ENCODE results near the gene SLC5A1. TPM values are rescaled to one million over a fixed set of nuclear protein-coding genes. Genes with fewer than 3 reads are reported as not detected.

Gene SLC5A1
- not detected in 2 replicates for total RNA-seq (2014; rRNA removed; shearing (Covaris generic))

GRCh38 chr22:32042924-32043323, at the start of gene SLC5A1:
Gene SLC5A1 (plus strand): TSS chr22:32043261. CDS start chr22:32043282, 21 bp downstream.
- no peaks in the 10 kb centered on the region for H3K36me3 ChIP-seq
- H3K27ac ChIP-seq = no peak within 1 kb of the TSS
- H3K27me3 ChIP-seq = no peaks in the 10 kb centered on the region
- peaks cover 7% of the 10 kb centered on the region; the same call in 1 of the 2 replicates for H3K4me1 ChIP-seq
- no peak for DNase-seq
- H3K9me3 ChIP-seq (replicated peaks) = no peaks in the 10 kb centered on the region
- H3K4me3 ChIP-seq = no peak within 1 kb of the TSS

GRCh38 chr22:31995046-31995445, 48.0 kb upstream of the SLC5A1 start:
- H3K27ac ChIP-seq = no peak overlapping the region
- H3K4me3 ChIP-seq = no peak overlapping the region
- H3K9me3 ChIP-seq (replicated peaks) = no peaks in the 10 kb centered on the region
- H3K27me3 ChIP-seq = no peaks in the 10 kb centered on the region
- H3K36me3 ChIP-seq = no peaks in the 10 kb centered on the region
- H3K4me1 ChIP-seq = no peaks in the 10 kb centered on the region
- no peak for DNase-seq

GRCh38 chr22:31995807-31996206, 47.3 kb upstream of the SLC5A1 start:
- no peak for DNase-seq
- no peak overlapping the region for H3K4me3 ChIP-seq
- no peak overlapping the region for H3K27ac ChIP-seq

GRCh38 chr22:31998784-31999385, 44.2 kb upstream of the SLC5A1 start:
- no peak for DNase-seq
- Histone ChIP-seq H3K4me3 (no peak overlapping the region), H3K27me3 (no peaks in the 10 kb centered on the region), H3K9me3 (replicated peaks) (no peaks in the 10 kb centered on the region), H3K36me3 (no peaks in the 10 kb centered on the region), H3K27ac (no peak overlapping the region), H3K4me1 (no peaks in the 10 kb centered on the region)

More at GRCh38 chr22:31995807-31996206, 47.3 kb upstream of the SLC5A1 start:
- H3K36me3 ChIP-seq = no peaks in the 10 kb centered on the region
- H3K9me3 ChIP-seq (replicated peaks) = no peaks in the 10 kb centered on the region
- H3K4me1 ChIP-seq = no peaks in the 10 kb centered on the region
- no peaks in the 10 kb centered on the region for H3K27me3 ChIP-seq

- H3K4me3 ChIP-seq = no peak overlapping the region
- no peaks in the 10 kb centered on the region for H3K27me3 ChIP-seq
- no peak overlapping the region for H3K27ac ChIP-seq
- no peaks in the 10 kb centered on the region for H3K36me3 ChIP-seq
- DNase-seq = no peak
- no peaks in the 10 kb centered on the region for H3K9me3 ChIP-seq (replicated peaks)
- no peaks in the 10 kb centered on the region for H3K4me1 ChIP-seq
These were observed 42.9 kb upstream of the SLC5A1 start for GRCh38 chr22:32000181-32000580.

- H3K27me3 ChIP-seq = no peaks in the 10 kb centered on the region
- no peak for DNase-seq
These were observed 37.6 kb upstream of the SLC5A1 start for GRCh38 chr22:32005453-32005852.

GRCh38 chr22:32013200-32013599, 29.9 kb upstream of the SLC5A1 start:
- no peak overlapping the region for H3K27ac ChIP-seq
- no peaks in the 10 kb centered on the region for H3K4me1 ChIP-seq
- DNase-seq = no peak
- no peaks in the 10 kb centered on the region for H3K27me3 ChIP-seq
- no peaks in the 10 kb centered on the region for H3K36me3 ChIP-seq
- peaks cover 4% of the 10 kb centered on the region; the same call in 1 of the 2 replicates for H3K9me3 ChIP-seq (replicated peaks)
- H3K4me3 ChIP-seq = no peak overlapping the region

More at GRCh38 chr22:32005453-32005852, 37.6 kb upstream of the SLC5A1 start:
- H3K27ac ChIP-seq = no peak overlapping the region
- H3K9me3 ChIP-seq (replicated peaks) = no peaks in the 10 kb centered on the region
- no peak overlapping the region for H3K4me3 ChIP-seq
- no peaks in the 10 kb centered on the region for H3K36me3 ChIP-seq
- no peaks in the 10 kb centered on the region for H3K4me1 ChIP-seq

GRCh38 chr22:32016081-32016480, 27.0 kb upstream of the SLC5A1 start:
- no peak for DNase-seq
- no peaks in the 10 kb centered on the region for H3K27me3 ChIP-seq
- no peaks in the 10 kb centered on the region for H3K36me3 ChIP-seq
- H3K9me3 ChIP-seq (replicated peaks) = peaks cover 4% of the 10 kb centered on the region
- H3K4me3 ChIP-seq = no peak overlapping the region
- H3K4me1 ChIP-seq = no peaks in the 10 kb centered on the region
- H3K27ac ChIP-seq = no peak overlapping the region

GRCh38 chr22:32018056-32018455, 25.0 kb upstream of the SLC5A1 start:
- no peak overlapping the region for H3K4me3 ChIP-seq
- peaks cover 4% of the 10 kb centered on the region for H3K9me3 ChIP-seq (replicated peaks)
- no peaks in the 10 kb centered on the region for H3K36me3 ChIP-seq
- H3K27ac ChIP-seq = no peak overlapping the region
- no peak for DNase-seq
- H3K27me3 ChIP-seq = no peaks in the 10 kb centered on the region
- H3K4me1 ChIP-seq = no peaks in the 10 kb centered on the region

- no peak overlapping the region for H3K27ac ChIP-seq
- DNase-seq = no peak
- H3K4me3 ChIP-seq = no peak overlapping the region
- no peaks in the 10 kb centered on the region for H3K36me3 ChIP-seq
- no peaks in the 10 kb centered on the region for H3K4me1 ChIP-seq
- H3K9me3 ChIP-seq (replicated peaks) = no peaks in the 10 kb centered on the region; the same call in 1 of the 2 replicates
- H3K27me3 ChIP-seq = no peaks in the 10 kb centered on the region
These were observed 22.9 kb upstream of the SLC5A1 start for GRCh38 chr22:32020117-32020516.

GRCh38 chr22:32021716-32022115, 21.3 kb upstream of the SLC5A1 start:
- no peaks in the 10 kb centered on the region for H3K36me3 ChIP-seq
- H3K27ac ChIP-seq = no peak overlapping the region
- H3K4me3 ChIP-seq = no peak overlapping the region
- no peaks in the 10 kb centered on the region for H3K27me3 ChIP-seq
- no peaks in the 10 kb centered on the region for H3K4me1 ChIP-seq
- DNase-seq = no peak
- H3K9me3 ChIP-seq (replicated peaks) = no peaks in the 10 kb centered on the region; the same call in 1 of the 2 replicates

GRCh38 chr22:32023251-32023827, 19.7 kb upstream of the SLC5A1 start:
- no peaks in the 10 kb centered on the region; the same call in 1 of the 2 replicates for H3K9me3 ChIP-seq (replicated peaks)
- H3K27ac ChIP-seq = no peak overlapping the region
- no peaks in the 10 kb centered on the region for H3K27me3 ChIP-seq
- H3K4me1 ChIP-seq = no peaks in the 10 kb centered on the region
- no peaks in the 10 kb centered on the region for H3K36me3 ChIP-seq
- DNase-seq = no peak
- no peak overlapping the region for H3K4me3 ChIP-seq

GRCh38 chr22:32024796-32025195, 18.3 kb upstream of the SLC5A1 start:
- Histone ChIP-seq H3K4me1 (no peaks in the 10 kb centered on the region), H3K27ac (no peak overlapping the region), H3K9me3 (replicated peaks) (no peaks in the 10 kb centered on the region; the same call in 1 of the 2 replicates), H3K4me3 (no peak overlapping the region), H3K27me3 (no peaks in the 10 kb centered on the region), H3K36me3 (no peaks in the 10 kb centered on the region)
- no peak for DNase-seq

GRCh38 chr22:32030518-32031247, 12.4 kb upstream of the SLC5A1 start:
- Histone ChIP-seq H3K27ac (no peak overlapping the region), H3K4me3 (no peak overlapping the region), H3K27me3 (no peaks in the 10 kb centered on the region), H3K36me3 (no peaks in the 10 kb centered on the region), H3K4me1 (no peaks in the 10 kb centered on the region), H3K9me3 (replicated peaks) (no peaks in the 10 kb centered on the region)
- DNase-seq = no peak

- no peak for DNase-seq
- Histone ChIP-seq H3K4me3 (no peak overlapping the region), H3K4me1 (no peaks in the 10 kb centered on the region), H3K27me3 (no peaks in the 10 kb centered on the region), H3K9me3 (replicated peaks) (no peaks in the 10 kb centered on the region), H3K36me3 (no peaks in the 10 kb centered on the region), H3K27ac (no peak overlapping the region)
These were observed 11.6 kb upstream of the SLC5A1 start for GRCh38 chr22:32031466-32031865.

All from SJCRH30 (cell line).